Liver (tissue), 9 donors: ENCODE data around the gene HPS5. TPM values are rescaled to one million over a fixed set of nuclear protein-coding genes. Genes with fewer than 3 reads are reported as not detected.

ENCODE experiments used
- DNase-seq: peaks from one replicate; pipeline ENCODE4 v3.0.0-alpha.2; 2017; ENCODE audit warnings: low spot score
- H3K27ac ChIP-seq, 2 donors: one replicate each; pipeline ENCODE4 v1.7.0; 2013; ENCODE audit warnings: inconsistent platforms in 2 of 2, low read length in 2 of 2, control low read depth in 1 of 2, low read depth in 1 of 2, mild to moderate bottlenecking in 1 of 2
- H3K27me3 ChIP-seq, 4 donors: one replicate each; pipeline versions ENCODE4 v1.6.1 to v1.7.0; 2013; ENCODE audit warnings: low read length in 3 of 4, inconsistent platforms in 1 of 4, mild to moderate bottlenecking in 1 of 4, moderate library complexity in 1 of 4; ENCODE audit not compliant: control insufficient read depth in 4 of 4, insufficient read depth in 4 of 4
- H3K36me3 ChIP-seq, 4 donors: one replicate each; pipeline versions ENCODE4 v1.6.1 to v1.7.0; 2013; ENCODE audit warnings: low read length in 3 of 4, mild to moderate bottlenecking in 3 of 4, low read depth in 1 of 4, moderate library complexity in 1 of 4; ENCODE audit not compliant: control insufficient read depth in 4 of 4, insufficient read depth in 3 of 4
- H3K4me1 ChIP-seq, 4 donors: one replicate each; pipeline versions ENCODE4 v1.6.1 to v1.7.0; 2013; ENCODE audit warnings: low read length in 3 of 4, mild to moderate bottlenecking in 3 of 4, moderate library complexity in 1 of 4; ENCODE audit not compliant: control insufficient read depth in 4 of 4, insufficient read depth in 4 of 4
- H3K4me3 ChIP-seq, 3 donors: one replicate each; pipeline versions ENCODE4 v1.6.1 to v1.7.0; 2013; ENCODE audit warnings: low read length in 3 of 3, control low read depth in 1 of 3, low read depth in 1 of 3, mild to moderate bottlenecking in 1 of 3
- H3K9ac ChIP-seq, 2 donors: one replicate each; pipeline ENCODE4 v1.7.0; 2013; ENCODE audit warnings: low read length in 2 of 2, mild to moderate bottlenecking in 2 of 2, moderate library complexity in 2 of 2, control low read depth in 1 of 2, low read depth in 1 of 2
- H3K9me3 ChIP-seq, 4 donors: one replicate each; pipeline versions ENCODE4 v1.6.1 to v1.7.0; 2013; ENCODE audit warnings: low read length in 3 of 4; ENCODE audit not compliant: control insufficient read depth in 4 of 4
- ATF3 ChIP-seq: IDR thresholded peaks from 2 replicates; pipeline ENCODE4 v1.6.1; 2016; ENCODE audit warnings: antibody characterized with exemption
- EGR1 ChIP-seq, 2 donors: IDR thresholded peaks; 2 replicates each; pipeline ENCODE4 v1.6.1; 2016 to 2018; ENCODE audit warnings: antibody characterized with exemption in 2 of 2, low read depth in 2 of 2
- FOXA1 ChIP-seq: IDR thresholded peaks from 2 replicates; pipeline ENCODE4 v1.6.1; 2016; ENCODE audit warnings: antibody characterized with exemption
- FOXA2 ChIP-seq: IDR thresholded peaks from 2 replicates; pipeline ENCODE4 v1.6.1; 2016; ENCODE audit warnings: antibody characterized with exemption
- GABPA ChIP-seq, 2 donors: IDR thresholded peaks in 1 of 2; conservative IDR thresholded peaks in 1 of 2; 2 replicates each; pipeline ENCODE4 v1.6.1; 2016; ENCODE audit warnings: antibody characterized with exemption in 2 of 2, mild to moderate bottlenecking in 1 of 2, moderate library complexity in 1 of 2
- HNF4G ChIP-seq: IDR thresholded peaks from 2 replicates; pipeline ENCODE4 v1.6.1; 2016; ENCODE audit warnings: antibody characterized with exemption
- JUND ChIP-seq, 2 donors: IDR thresholded peaks; 2 replicates each; pipeline ENCODE4 v1.6.1; 2016; ENCODE audit warnings: antibody characterized with exemption in 2 of 2
- MAX ChIP-seq: IDR thresholded peaks from 2 replicates; pipeline ENCODE4 v1.6.1; 2016; ENCODE audit warnings: antibody characterized with exemption
- NR2F2 ChIP-seq: IDR thresholded peaks from 2 replicates; pipeline ENCODE4 v1.6.1; 2016; ENCODE audit warnings: antibody characterized with exemption
- RAD21 ChIP-seq, 2 donors: IDR thresholded peaks; 2 replicates each; pipeline ENCODE4 v1.6.1; 2016; ENCODE audit warnings: antibody characterized with exemption in 2 of 2, mild to moderate bottlenecking in 2 of 2
- REST ChIP-seq: IDR thresholded peaks from 2 replicates; pipeline ENCODE4 v1.6.1; 2016; ENCODE audit warnings: antibody characterized with exemption, mild to moderate bottlenecking
- RXRA ChIP-seq, 2 donors: IDR thresholded peaks; 2 replicates each; pipeline ENCODE4 v1.6.1; 2017 to 2018; ENCODE audit warnings: antibody characterized with exemption in 2 of 2, mild to moderate bottlenecking in 1 of 2
- SP1 ChIP-seq: IDR thresholded peaks from 2 replicates; pipeline ENCODE4 v1.6.1; 2018; ENCODE audit warnings: antibody characterized with exemption, mild to moderate bottlenecking
- TAF1 ChIP-seq: conservative IDR thresholded peaks from 2 replicates; pipeline ENCODE4 v1.6.1; 2016; ENCODE audit warnings: antibody characterized with exemption, mild to moderate bottlenecking
- YY1 ChIP-seq: IDR thresholded peaks from 2 replicates; pipeline ENCODE4 v1.6.1; 2016; ENCODE audit warnings: antibody characterized with exemption, mild to moderate bottlenecking
- ZBTB33 ChIP-seq: IDR thresholded peaks from 2 replicates; pipeline ENCODE4 v1.6.1; 2016; ENCODE audit warnings: antibody characterized with exemption
- WGBS: extraction: QIAGEN DNeasy Blood & Tissue Kit; methylation state at CpG from one replicate; pipeline ENCODE4 v1.1.7; 2013; 5-methylcytosine and 5-hydroxymethylcytosine counted together
- polyA plus RNA-seq, 2 donors: library from polyadenylated mRNA; stranded (reverse) in 1 of 2; unstranded in 1 of 2; fragments of 200-250 nt in 1 of 2; fragments of >200 nt in 1 of 2; fragmentation: Nextera tagmentation in 1 of 2; extraction: Ambion mirVana in 1 of 2; gene quantifications; one replicate each; pipeline versions ENCODE4 v1.2.1 to v1.2.3, GENCODE V29; 2013 to 2015
- total RNA-seq, 2 donors: library from RNA; depleted of rRNA; stranded (reverse); fragments of >200 nt; gene quantifications; one replicate each; pipeline ENCODE4 v1.2.3, GENCODE V29; 2014
- donor health status: healthy.
- donor health status: healthy.
- donor health status: healthy.
- donor health status: healthy.
- donor health status: healthy.

Gene HPS5
- total and polyA plus RNA-seq, 4 donors: 15.7 to 134 (median 24.2) TPM

- Histone ChIP-seq H3K9ac (no peak overlapping the region), H3K27me3 (no peaks in the 10 kb centered on the region), H3K27ac (no peak overlapping the region), H3K4me1 (no peaks in the 10 kb centered on the region), H3K9me3 (no peaks in the 10 kb centered on the region), H3K36me3 (peaks cover 15 to 71% (median 67%) of the 10 kb centered on the region in 4 donors), H3K4me3 (no peak overlapping the region)
- no peak for DNase-seq
- 95% methylated on average over 4 of the region's 4 CpGs for WGBS
- TF ChIP-seq NR2F2 (no peak), YY1 (no peak), REST (no peak), ATF3 (no peak), TAF1 (no peak), RAD21 (IDR thresholded peaks at IDR 0.05) (no peak), EGR1 (IDR thresholded peaks at IDR 0.05; ENCODE audit: low read depth in 2 of 2) (no peak), RXRA (IDR thresholded peaks at IDR 0.05) (no peak), ZBTB33 (no peak), SP1 (no peak), HNF4G (no peak), GABPA (IDR thresholded peaks at IDR 0.05 in 1 of 2, conservative IDR thresholded peaks at IDR 0.05 in 1 of 2) (no peak), MAX (no peak), FOXA1 (no peak), JUND (IDR thresholded peaks at IDR 0.05) (no peak), FOXA2 (no peak)
These were observed 33.0 kb downstream of the HPS5 start for GRCh38 chr11:18288911-18289310.

- H3K4me3 ChIP-seq: no peak overlapping the region
- WGBS: 99% methylated on average over 1 of the region's 1 CpG
- no peak overlapping the region for H3K27ac ChIP-seq
- H3K9ac ChIP-seq: no peak overlapping the region
- no peaks in the 10 kb centered on the region for H3K9me3 ChIP-seq
- peaks cover 8 to 70% (median 61%) of the 10 kb centered on the region in 4 donors for H3K36me3 ChIP-seq
- no peak for DNase-seq
- no peaks in the 10 kb centered on the region for H3K27me3 ChIP-seq
- no peaks in the 10 kb centered on the region for H3K4me1 ChIP-seq
- no peak for TF ChIP-seq YY1
- no peak for TF ChIP-seq TAF1
- no peak for TF ChIP-seq ZBTB33
- no peak for TF ChIP-seq RAD21 (IDR thresholded peaks at IDR 0.05)
- no peak for TF ChIP-seq EGR1 (IDR thresholded peaks at IDR 0.05; ENCODE audit: low read depth in 2 of 2)
- TF ChIP-seq GABPA (IDR thresholded peaks at IDR 0.05 in 1 of 2, conservative IDR thresholded peaks at IDR 0.05 in 1 of 2): no peak
- TF ChIP-seq NR2F2: no peak
These were observed 36.1 kb downstream of the HPS5 start for GRCh38 chr11:18285841-18286240.
